H9 (cell line): ENCODE results near the gene TMEM108. TPM values are rescaled to one million over a fixed set of nuclear protein-coding genes. Genes with fewer than 3 reads are reported as not detected.

ENCODE experiments used
- DNase-seq: peaks from one replicate; pipeline ENCODE4 v3.0.0-alpha.2; 2017
- H2AFZ ChIP-seq: one replicate; pipeline ENCODE4 v1.6.1; 2013; ENCODE audit warnings: mild to moderate bottlenecking, low read length, control low read depth, moderate library complexity
- H2AK5ac ChIP-seq: 2 replicates; pipeline ENCODE4 v1.6.1; 2013; ENCODE audit warnings: low read length, control low read depth, mixed read lengths; ENCODE audit not compliant: insufficient read length
- H2BK120ac ChIP-seq: one replicate; pipeline ENCODE4 v1.6.1; 2013; ENCODE audit warnings: low read depth, mild to moderate bottlenecking, low read length, control low read depth, inconsistent platforms; ENCODE audit not compliant: poor library complexity, severe bottlenecking
- H2BK12ac ChIP-seq: 2 replicates; pipeline ENCODE4 v1.6.1; 2013; ENCODE audit warnings: low read length, control low read depth, mixed read lengths, low read depth; ENCODE audit not compliant: insufficient read length
- H2BK15ac ChIP-seq: 2 replicates; pipeline ENCODE4 v1.6.1; 2013; ENCODE audit warnings: low read depth, low read length, control low read depth
- H2BK20ac ChIP-seq: one replicate; pipeline ENCODE4 v1.6.1; 2013; ENCODE audit warnings: low read depth, mild to moderate bottlenecking, low read length, control low read depth, inconsistent platforms; ENCODE audit not compliant: poor library complexity, severe bottlenecking
- H2BK5ac ChIP-seq: 2 replicates; pipeline ENCODE4 v1.6.1; 2013; ENCODE audit warnings: low read length, control low read depth, mixed read lengths; ENCODE audit not compliant: insufficient read length
- H3K14ac ChIP-seq: 2 replicates; pipeline ENCODE4 v1.6.1; 2013; ENCODE audit warnings: low read length, control low read depth; ENCODE audit not compliant: insufficient read depth
- H3K18ac ChIP-seq: 2 replicates; pipeline ENCODE4 v1.6.1; 2013; ENCODE audit warnings: low read depth, mild to moderate bottlenecking, mixed read lengths, low read length, control low read depth; ENCODE audit not compliant: insufficient read length
- H3K23ac ChIP-seq: 2 replicates; pipeline ENCODE4 v1.6.1; 2013; ENCODE audit warnings: low read length, control low read depth, mixed read lengths, low read depth; ENCODE audit not compliant: insufficient read length
- H3K23me2 ChIP-seq: 2 replicates; pipeline ENCODE4 v1.6.1; 2013; ENCODE audit warnings: low read depth, mild to moderate bottlenecking, mixed read lengths, low read length, control low read depth; ENCODE audit not compliant: insufficient read length, poor library complexity, severe bottlenecking
- H3K27ac ChIP-seq: 2 replicates; pipeline ENCODE4 v1.5.1; 2013; ENCODE audit warnings: low read length, control low read depth, mixed read lengths, low read depth; ENCODE audit not compliant: insufficient read length
- H3K27me3 ChIP-seq: 2 replicates; pipeline ENCODE4 v1.6.1; 2013; ENCODE audit warnings: low read length, control low read depth, inconsistent platforms; ENCODE audit not compliant: insufficient read depth
- H3K4ac ChIP-seq: 2 replicates; pipeline ENCODE4 v1.6.1; 2013; ENCODE audit warnings: low read depth, mild to moderate bottlenecking, control low read depth, inconsistent platforms, low read length, moderate library complexity
- H3K4me1 ChIP-seq: 2 replicates; pipeline ENCODE4 v1.6.1; 2013; ENCODE audit warnings: low read length, control low read depth, inconsistent platforms; ENCODE audit not compliant: insufficient read depth
- H3K4me2 ChIP-seq: 2 replicates; pipeline ENCODE4 v1.6.1; 2013; ENCODE audit warnings: low read length, control low read depth, mixed read lengths; ENCODE audit not compliant: insufficient read length, insufficient read depth
- H3K56ac ChIP-seq: 2 replicates; pipeline ENCODE4 v1.6.1; 2013; ENCODE audit warnings: low read depth, mild to moderate bottlenecking, mixed read lengths, low read length, control low read depth; ENCODE audit not compliant: insufficient read length
- H3K79me1 ChIP-seq: 2 replicates; pipeline ENCODE4 v1.6.1; 2013; ENCODE audit warnings: low read depth, mild to moderate bottlenecking, moderate library complexity, low read length, control low read depth, inconsistent platforms; ENCODE audit not compliant: insufficient read depth, poor library complexity, severe bottlenecking
- H3K79me2 ChIP-seq: 2 replicates; pipeline ENCODE4 v1.6.1; 2013; ENCODE audit warnings: low read length, control low read depth, inconsistent platforms; ENCODE audit not compliant: insufficient read depth
- H3K9ac ChIP-seq: 2 replicates; pipeline ENCODE4 v1.6.1; 2013; ENCODE audit warnings: low read length, control low read depth, mixed read lengths; ENCODE audit not compliant: insufficient read length; ENCODE audit errors: extremely low read depth
- H3K9me3 ChIP-seq: one replicate; pipeline ENCODE4 v1.6.1; 2013; ENCODE audit warnings: low read depth, low read length, inconsistent platforms; ENCODE audit not compliant: control insufficient read depth
- H3T11ph ChIP-seq: one replicate; pipeline ENCODE4 v1.6.1; 2013; ENCODE audit warnings: mild to moderate bottlenecking, low read length, control low read depth, inconsistent platforms
- H4K20me1 ChIP-seq: one replicate; pipeline ENCODE4 v1.6.1; 2013; ENCODE audit not compliant: control insufficient read depth, insufficient read length, insufficient read depth
- H4K5ac ChIP-seq: 2 replicates; pipeline ENCODE4 v1.6.1; 2013; ENCODE audit warnings: low read depth, mild to moderate bottlenecking, mixed read lengths, low read length, control low read depth; ENCODE audit not compliant: insufficient read length
- H4K8ac ChIP-seq: replicated peaks from 2 replicates; pipeline ENCODE4 v1.6.1; 2013; ENCODE audit warnings: low read length, control low read depth, mixed read lengths, low read depth; ENCODE audit not compliant: insufficient read length
- H4K91ac ChIP-seq: 2 replicates; pipeline ENCODE4 v1.6.1; 2013; ENCODE audit warnings: low read depth, mild to moderate bottlenecking, moderate library complexity, mixed read lengths, low read length, control low read depth; ENCODE audit not compliant: insufficient read length
- H3K27ac Mint-ChIP-seq, 3 experiments: 2 replicates in 2 of 3; 3 replicates in 1 of 3; pipeline ENCODE4 v1.8.0; 2020 to 2021; ENCODE audit warnings: mixed read lengths in 3 of 3, mild to moderate bottlenecking in 1 of 3, moderate library complexity in 1 of 3
- H3K27me3 Mint-ChIP-seq: 2 replicates; pipeline ENCODE4 v1.8.0; 2021; ENCODE audit warnings: low read depth, mild to moderate bottlenecking, moderate library complexity, mixed read lengths
- H3K36me3 Mint-ChIP-seq, 3 experiments: 2 replicates in 2 of 3; 3 replicates in 1 of 3; pipeline ENCODE4 v1.8.0; 2020 to 2021; ENCODE audit warnings: low read depth in 3 of 3, mixed read lengths in 3 of 3; ENCODE audit not compliant: insufficient read depth in 1 of 3
- H3K4me1 Mint-ChIP-seq, 2 experiments: 2 replicates each; pipeline ENCODE4 v1.8.0; 2020; ENCODE audit warnings: mixed read lengths in 2 of 2
- H3K4me3 Mint-ChIP-seq, 2 experiments: 2 replicates in 1 of 2; 3 replicates in 1 of 2; pipeline ENCODE4 v1.8.0; 2020 to 2021; ENCODE audit warnings: mild to moderate bottlenecking in 2 of 2, mixed read lengths in 2 of 2, moderate library complexity in 1 of 2
- H3K9me3 Mint-ChIP-seq, 2 experiments: 2 replicates in 1 of 2; 3 replicates in 1 of 2; pipeline ENCODE4 v1.8.0; 2020; ENCODE audit warnings: mild to moderate bottlenecking in 2 of 2, mixed read lengths in 2 of 2, moderate library complexity in 1 of 2
- CTCF ChIP-seq: fragments of 200-600 bp; sonication (generic); conservative IDR thresholded peaks from 3 replicates; pipeline ENCODE4 v1.8.0; 2021; ENCODE audit warnings: antibody characterized with exemption, mild to moderate bottlenecking
- total RNA-seq: library from RNA; stranded (reverse); gene quantifications from 2 replicates; pipeline ENCODE4 v1.2.1, GENCODE V29; 2021

TMEM108 gene
- total RNA-seq, 1 experiment from 2014 or later: 5.0 TPM

DNA sequence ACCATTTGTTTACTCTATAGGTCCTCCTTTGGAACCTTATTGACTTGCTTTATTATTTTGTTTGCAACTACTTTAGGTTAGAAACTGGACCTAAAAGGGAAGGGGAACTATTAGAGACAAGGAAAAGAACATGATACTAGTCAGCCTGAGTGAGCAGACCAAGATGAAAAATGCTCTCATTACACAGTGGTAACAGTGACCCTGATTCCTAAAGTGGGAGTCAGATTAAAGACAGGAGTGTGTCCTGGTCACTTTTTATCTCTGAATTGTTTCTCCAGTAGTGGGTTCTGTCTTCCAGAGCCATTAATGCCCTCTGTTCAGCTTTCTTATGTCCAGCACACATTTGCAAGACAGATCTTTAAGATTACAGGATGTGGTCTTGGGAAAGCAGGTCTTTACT is 124.1 kb downstream of the TMEM108 start:
- Histone ChIP-seq H3K79me2 (no peaks in the 10 kb centered on the region), H2BK5ac (no peak overlapping the region), H3K56ac (no peak overlapping the region), H2BK12ac (no peak overlapping the region), H2AFZ (no peak overlapping the region), H3K23ac (no peak overlapping the region), H4K5ac (no peak overlapping the region), H3K27me3 (no peaks in the 10 kb centered on the region), H4K8ac (no peak overlapping the region), H4K91ac (no peak overlapping the region), H4K20me1 (no peaks in the 10 kb centered on the region), H3K9me3 (no peaks in the 10 kb centered on the region), H2AK5ac (no peak overlapping the region), H3K23me2 (no peaks in the 10 kb centered on the region), H2BK15ac (no peak overlapping the region), H3K27ac (no peak overlapping the region), H3K4me1 (no peaks in the 10 kb centered on the region), H2BK120ac (no peak overlapping the region), H3K14ac (no peak overlapping the region), H3K9ac (no peak overlapping the region), H3K4ac (no peak overlapping the region), H2BK20ac (no peak overlapping the region), H3K4me2 (no peak overlapping the region), H3K79me1 (no peaks in the 10 kb centered on the region), H3T11ph (no peak overlapping the region), H3K18ac (no peak overlapping the region)
- Mint-ChIP-seq H3K27ac (no peak overlapping the region), H3K4me1 (no peaks in the 10 kb centered on the region), H3K9me3 (peaks cover 0 to 3% of the 10 kb centered on the region in 2 experiments; a peak in 2 of 5 replicates), H3K4me3 (no peak overlapping the region), H3K36me3 (peaks cover 5 to 10% (median 8%) of the 10 kb centered on the region in 3 experiments; a peak in 5 of 7 replicates), H3K27me3 (no peaks in the 10 kb centered on the region)
- no peak for DNase-seq
- no peak for TF ChIP-seq CTCF
